IPS DF 6.9 (cell line): ENCODE results near the gene BRD3OS.

Experiments used
- DNase-seq: peaks from one replicate; pipeline ENCODE4 v3.0.0-alpha.2; 2013; ENCODE audit warnings: low read depth, low spot score
- H3K27ac ChIP-seq: one replicate; pipeline ENCODE4 v1.5.1; 2013; ENCODE audit warnings: low read length, control low read depth
- H3K27me3 ChIP-seq: 2 replicates; pipeline ENCODE4 v1.6.1; 2013; ENCODE audit warnings: mild to moderate bottlenecking, low read length; ENCODE audit not compliant: control insufficient read depth, insufficient read depth
- H3K36me3 ChIP-seq: 2 replicates; pipeline ENCODE4 v1.6.1; 2013; ENCODE audit warnings: low read length; ENCODE audit not compliant: control insufficient read depth, insufficient read depth
- H3K4me1 ChIP-seq: 2 replicates; pipeline ENCODE4 v1.6.1; 2013; ENCODE audit warnings: low read length; ENCODE audit not compliant: control insufficient read depth, insufficient read depth
- H3K4me3 ChIP-seq: 2 replicates; pipeline ENCODE4 v1.5.1; 2013; ENCODE audit warnings: mild to moderate bottlenecking, low read length
- H3K9me3 ChIP-seq: 2 replicates; pipeline ENCODE4 v1.6.1; 2013; ENCODE audit warnings: low read length, inconsistent platforms; ENCODE audit not compliant: control insufficient read depth, insufficient read depth
- WGBS: extraction: QIAGEN DNeasy Blood & Tissue Kit; methylation state at CpG from one replicate; pipeline ENCODE4 v1.1.7; 2013; ENCODE audit warnings: mixed read lengths, missing lambda C conversion rate; ENCODE audit not compliant: insufficient read length, insufficient coverage; 5-methylcytosine and 5-hydroxymethylcytosine counted together

Gene BRD3OS

GRCh38 chr9:134076644-134077043 is 51.4 kb downstream of the BRD3OS start:
- Histone ChIP-seq H3K4me3 (no peak overlapping the region), H3K9me3 (no peaks in the 10 kb centered on the region; the same call in 1 of the 2 replicates), H3K36me3 (no peaks in the 10 kb centered on the region), H3K27ac (no peak overlapping the region), H3K4me1 (no peaks in the 10 kb centered on the region), H3K27me3 (no peaks in the 10 kb centered on the region)
- no CpG with 5 or more reads among the region's 1 CpG for WGBS
- no peak for DNase-seq
